K562 (cell line): ENCODE measurements around the gene VAMP8. TPM values are rescaled to one million over a fixed set of nuclear protein-coding genes. Genes with fewer than 3 reads are reported as not detected.

Source experiments
- ATAC-seq: fragments of 200-7000 bp; cut with Tn5 transposase; 3 replicates; pipeline ENCODE4 v1.9.1; 2020; ENCODE audit warnings: moderate library complexity
- BruUV-seq: library from RNA; stranded (reverse); fragments of 400-500 nt; replicated peaks from 2 replicates; lab custom pipeline; 2021; lab: Mats Ljungman, UMichigan
- CTCF ChIA-PET: fragments of 300-600 bp; formaldehyde crosslinking; extraction: SDS; loops from one replicate; lab custom pipeline; 2021; ENCODE audit warnings: low intra/inter-chr PET ratio; lab: Yijun Ruan, JAX
- POLR2A ChIA-PET: fragments of 300-600, 350-650 bp; sonication (Branson Sonifier 250); formaldehyde crosslinking; extraction: SDS; loops from one replicate; lab custom pipeline; 2021; ENCODE audit warnings: antibody characterized with exemption, inconsistent platforms; lab: Yijun Ruan, JAX
- DNase-seq, 4 experiments: peaks; one replicate each; pipeline versions ENCODE4 v3.0.0 to v3.0.0-alpha.2; 2011 to 2018; ENCODE audit warnings: low spot score in 3 of 4, mixed read lengths in 3 of 4; ENCODE audit errors: extremely low read depth in 1 of 4
- FAIRE-seq: peaks from 2 replicates; lab custom pipeline; 2011; peaks lifted over from hg19 to GRCh38; lab: Jason Lieb, UNC
- H2AFZ ChIP-seq: 2 replicates; pipeline ENCODE4 v1.6.0; 2011; ENCODE audit warnings: low read depth, low read length, control low read depth, inconsistent platforms
- H3K27ac ChIP-seq: fragments of 200-600 bp; 3 replicates; pipeline ENCODE4 v1.8.0; 2011; ENCODE audit warnings: low read depth, mild to moderate bottlenecking, control low read depth, inconsistent platforms, low read length, moderate library complexity, mixed read lengths; ENCODE audit errors: extremely low read depth
- H3K27me3 ChIP-seq, 2 experiments: fragments of 300-600 bp in 1 of 2; 2 replicates in 1 of 2; 3 replicates in 1 of 2; pipeline versions ENCODE4 v1.6.0 to v1.8.0; 2011; ENCODE audit warnings: inconsistent platforms in 2 of 2, low read length in 2 of 2, mild to moderate bottlenecking in 1 of 2, mixed read lengths in 1 of 2, moderate library complexity in 1 of 2; ENCODE audit not compliant: control insufficient read depth in 2 of 2, insufficient read depth in 2 of 2
- H3K36me3 ChIP-seq: fragments of 300-600 bp; 3 replicates; pipeline ENCODE4 v1.8.0; 2011; ENCODE audit warnings: mild to moderate bottlenecking, low read length, inconsistent platforms; ENCODE audit not compliant: control insufficient read depth, insufficient read depth
- H3K4me1 ChIP-seq, 2 experiments: fragments of 200-600 bp in 1 of 2; replicated peaks in 1 of 2; 2 replicates in 1 of 2; 3 replicates in 1 of 2; pipeline versions ENCODE4 v1.5.1 to v1.8.0; 2011; ENCODE audit warnings: inconsistent platforms in 2 of 2, low read length in 2 of 2, mild to moderate bottlenecking in 1 of 2, mixed read lengths in 1 of 2, moderate library complexity in 1 of 2; ENCODE audit not compliant: control insufficient read depth in 2 of 2, insufficient read depth in 2 of 2
- H3K4me2 ChIP-seq: 2 replicates; pipeline ENCODE4 v1.6.1; 2011; ENCODE audit warnings: low read length, control low read depth, inconsistent platforms, mixed read lengths; ENCODE audit not compliant: insufficient read depth
- H3K4me3 ChIP-seq: fragments of 200-600 bp; sonication (generic), shearing (Covaris generic); 2 replicates; pipeline ENCODE4 v1.5.1; 2016; ENCODE audit warnings: control low read depth, inconsistent platforms
- H3K79me2 ChIP-seq: fragments of 200-600 bp; 3 replicates; pipeline ENCODE4 v1.8.0; 2011; ENCODE audit warnings: low read length, inconsistent platforms; ENCODE audit not compliant: control insufficient read depth, insufficient read depth
- H3K9ac ChIP-seq, 2 experiments: 2 replicates each; pipeline versions ENCODE4 v1.6.0 to v1.6.1; 2011; ENCODE audit warnings: low read depth in 2 of 2, low read length in 2 of 2, control low read depth in 1 of 2, inconsistent platforms in 1 of 2, mild to moderate bottlenecking in 1 of 2, mixed read lengths in 1 of 2; ENCODE audit not compliant: insufficient read depth in 1 of 2
- H3K9me1 ChIP-seq: one replicate; pipeline ENCODE4 v1.6.0; 2011; ENCODE audit warnings: inconsistent platforms, mild to moderate bottlenecking, low read length, moderate library complexity; ENCODE audit not compliant: control insufficient read depth, insufficient read depth
- H3K9me3 ChIP-seq: replicated peaks from 2 replicates; pipeline ENCODE4 v1.5.1; 2011; ENCODE audit warnings: low read depth, low read length, inconsistent platforms; ENCODE audit not compliant: control insufficient read depth, insufficient read depth
- H4K20me1 ChIP-seq: replicated peaks from 2 replicates; pipeline ENCODE4 v1.6.1; 2011; ENCODE audit warnings: low read length, inconsistent platforms, mixed read lengths; ENCODE audit not compliant: control insufficient read depth, insufficient read depth
- CREB5 ChIP-seq: fragments of 250-450 bp; sonication (Bioruptor Pico); IDR thresholded peaks from 2 replicates; pipeline ENCODE4 v1.5.0; 2020; ENCODE audit warnings: mild to moderate bottlenecking
- HEY1 ChIP-seq: fragments of 250-450 bp; sonication (Bioruptor Pico); IDR thresholded peaks from 2 replicates; pipeline ENCODE4 v1.5.0; 2020; ENCODE audit warnings: mild to moderate bottlenecking, moderate library complexity, borderline replicate concordance
- NCOA6 ChIP-seq: fragments of 450-650 bp; IDR thresholded peaks from 2 replicates; pipeline ENCODE4 v1.6.1; 2017; ENCODE audit warnings: mild to moderate bottlenecking
- SREBF2 ChIP-seq: sonication (generic); formaldehyde crosslinking; IDR thresholded peaks from 2 replicates; pipeline ENCODE4 v1.4.0; 2020; ENCODE audit warnings: mild to moderate bottlenecking, missing genetic modification reagents
- ZBTB11 ChIP-seq, 3 experiments: fragments of 200-800 bp in 1 of 3; fragments of 250-450 bp in 1 of 3; fragments of 450-650 bp in 1 of 3; sonication (Bioruptor Pico) in 1 of 3; sonication (Bioruptor generic) in 1 of 3; formaldehyde crosslinking in 1 of 3; IDR thresholded peaks; 2 replicates each; pipeline versions ENCODE4 v1.6.1 to v1.8.0; 2016 to 2022; ENCODE audit warnings: mild to moderate bottlenecking in 2 of 3, missing genetic modification characterization in 2 of 3, missing compliant biosample characterization in 1 of 3, moderate library complexity in 1 of 3
- WGBS: fragments of 100-300 bp; shearing (Covaris generic); methylation state at CpG from one replicate; pipeline ENCODE4 v1.1.6; 2016; ENCODE audit warnings: low coverage, mixed read lengths; ENCODE audit not compliant: insufficient coverage; ENCODE audit errors: missing lambda C conversion rate; 5-methylcytosine and 5-hydroxymethylcytosine counted together
- in situ Hi-C: fragments of 300-500 bp; cut with MboI; formaldehyde crosslinking; loops from 4 replicates; pipeline ENCODE4 v1.15.0; 2018; ENCODE audit warnings: inconsistent platforms, mixed read lengths
- intact Hi-C: fragments of 100-400 bp; cut with micrococcal nuclease; formaldehyde crosslinking; loops from 2 replicates; pipeline ENCODE4 v1.14.2; 2022
- polyA plus RNA-seq, 8 experiments: library from polyadenylated mRNA; depleted of rRNA in 4 of 8; stranded (reverse) in 5 of 8; unstranded in 3 of 8; fragments of >200 nt; fragmentation: Nextera tagmentation in 2 of 8; fragmentation: Illumina TruSeq in 1 of 8; extraction: Ambion mirVana in 2 of 8; extraction: Trizol in 1 of 8; gene quantifications; 2 replicates each; pipeline versions ENCODE4 v1.2.1 to v1.2.3, GENCODE V29; 2011 to 2014; ENCODE audit warnings: inconsistent platforms in 1 of 8, missing spikeins in 1 of 8
- total RNA-seq, 7 experiments: library from RNA; depleted of rRNA in 6 of 7; stranded (reverse); fragments of >200 nt in 6 of 7; fragmentation: Illumina TruSeq in 2 of 7; extraction: Trizol in 2 of 7; gene quantifications; 2 replicates each; pipeline versions ENCODE4 v1.2.1 to v1.2.3, GENCODE V29; 2011 to 2021; ENCODE audit warnings: low replicate concordance in 1 of 7
- TF ChIP-seq, protein P1 (sequence below): IDR thresholded peaks from 2 replicates; pipeline ENCODE4 v1.6.1; 2016; ENCODE audit warnings: missing genetic modification characterization, missing compliant biosample characterization

Gene VAMP8
- total and polyA plus RNA-seq, 9 of the 15 experiments (the other 6 are each of a cell fraction or from before 2014, with no cell fraction given): 107 to 571 (median 248) TPM

- Histone ChIP-seq H2AFZ (peak overlapping the region; percentile 90), H3K27ac (peak overlapping the region; percentile 74), H3K27me3 (no peaks in the 10 kb centered on the region), H3K9ac (peak overlapping the region; percentile 79 to 93), H3K79me2 (peaks cover 28% of the 10 kb centered on the region), H3K9me3 (no peaks in the 10 kb centered on the region), H3K36me3 (peaks cover 28% of the 10 kb centered on the region; the same call in 2 of the 3 replicates), H3K4me2 (peak overlapping the region; percentile 86), H4K20me1 (no peaks in the 10 kb centered on the region), H3K9me1 (no peaks in the 10 kb centered on the region), H3K4me1 (peaks cover 6 to 26% of the 10 kb centered on the region in 2 experiments), H3K4me3 (peak overlapping the region; percentile 62)
- in situ Hi-C loops: no loop called here
- ATAC-seq (peak; percentile 24), DNase-seq (peak in 2 of 4 experiments; percentile 47 to 56), FAIRE-seq (peak; percentile 61)
- ChIA-PET CTCF (no interaction called here), POLR2A (interaction anchor here (0.5 to 4.4 kb wide), 14 partner anchors 8 to 600 kb away, joined by 3 to 31 read pairs (median 4); partner anchors contain the start of genes C2orf68, ELMOD3, RETSAT and TMEM150A)
- BruUV-seq: no TSS peak
- 0% methylated on average over 10 of the region's 10 CpGs for WGBS
- intact Hi-C loops: no loop called here
- TF ChIP-seq NCOA6: no peak
- no peak for TF ChIP-seq SREBF2 (CRISPR knock-in tag)
- TF ChIP-seq ZBTB11 (CRISPR knock-in tag; IDR thresholded peaks at IDR 0.05): no peak
- TF ChIP-seq HEY1 (CRISPR knock-in tag): no peak
- TF ChIP-seq CREB5 (CRISPR knock-in tag): no peak
- TF ChIP-seq, protein P1, sequence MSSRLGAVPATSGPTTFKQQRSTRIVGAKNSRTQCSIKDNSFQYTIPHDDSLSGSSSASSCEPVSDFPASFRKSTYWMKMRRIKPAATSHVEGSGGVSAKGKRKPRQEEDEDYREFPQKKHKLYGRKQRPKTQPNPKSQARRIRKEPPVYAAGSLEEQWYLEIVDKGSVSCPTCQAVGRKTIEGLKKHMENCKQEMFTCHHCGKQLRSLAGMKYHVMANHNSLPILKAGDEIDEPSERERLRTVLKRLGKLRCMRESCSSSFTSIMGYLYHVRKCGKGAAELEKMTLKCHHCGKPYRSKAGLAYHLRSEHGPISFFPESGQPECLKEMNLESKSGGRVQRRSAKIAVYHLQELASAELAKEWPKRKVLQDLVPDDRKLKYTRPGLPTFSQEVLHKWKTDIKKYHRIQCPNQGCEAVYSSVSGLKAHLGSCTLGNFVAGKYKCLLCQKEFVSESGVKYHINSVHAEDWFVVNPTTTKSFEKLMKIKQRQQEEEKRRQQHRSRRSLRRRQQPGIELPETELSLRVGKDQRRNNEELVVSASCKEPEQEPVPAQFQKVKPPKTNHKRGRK (tag): no peak
Measured at GRCh38 chr2:85596026-85596333, 18.6 kb downstream of the VAMP8 start.
